HCT116 (cell line): Measurements from ENCODE around the gene GOLGA8B.

Experiments
- CBX3 ChIP-seq: IDR thresholded peaks from 2 replicates; pipeline ENCODE4 v1.6.1; 2012; ENCODE audit warnings: low read depth
- POLR2AphosphoS5 ChIP-seq: IDR thresholded peaks from 2 replicates; pipeline ENCODE4 v1.6.1; 2011; ENCODE audit warnings: mild to moderate bottlenecking, low read depth, low read length, moderate library complexity
- TF ChIP-seq, protein P1 (sequence below), 3 experiments: fragments of 200-600 bp in 1 of 3; sonication (generic) in 1 of 3; IDR thresholded peaks in 2 of 3; conservative IDR thresholded peaks in 1 of 3; 2 replicates each; pipeline ENCODE4 v1.5.1; 2012 to 2017; ENCODE audit warnings: low read depth in 2 of 3, low read length in 2 of 3, antibody characterized with exemption in 1 of 3, borderline replicate concordance in 1 of 3, control low read depth in 1 of 3, mild to moderate bottlenecking in 1 of 3, mixed read lengths in 1 of 3, mixed run types in 1 of 3, moderate library complexity in 1 of 3; ENCODE audit not compliant: insufficient read depth in 1 of 3
- TF ChIP-seq, protein P2 (sequence below): IDR thresholded peaks from 2 replicates; pipeline ENCODE4 v1.6.1; 2012; ENCODE audit warnings: low read depth

DNA sequence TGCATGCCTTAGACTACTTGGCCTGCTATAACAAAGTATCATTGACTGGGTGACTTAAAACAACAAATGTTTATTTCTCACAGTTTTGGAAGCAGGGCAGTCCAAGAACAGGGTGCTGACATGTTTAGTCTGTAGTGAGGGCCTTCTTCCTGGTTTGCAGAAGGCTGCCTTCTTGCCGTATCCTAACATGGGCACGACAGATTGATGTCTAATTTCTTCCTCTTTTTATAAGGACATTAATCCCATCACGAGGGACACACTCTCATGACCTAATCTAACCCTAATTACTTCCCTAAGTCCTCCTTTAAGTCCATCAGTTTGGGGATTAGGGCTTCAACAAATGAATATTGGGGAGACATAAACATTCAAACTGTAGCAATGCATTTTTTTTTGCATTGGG is 10.9 kb upstream of the GOLGA8B start:
- no peak for TF ChIP-seq POLR2AphosphoS5
- TF ChIP-seq, protein P1, sequence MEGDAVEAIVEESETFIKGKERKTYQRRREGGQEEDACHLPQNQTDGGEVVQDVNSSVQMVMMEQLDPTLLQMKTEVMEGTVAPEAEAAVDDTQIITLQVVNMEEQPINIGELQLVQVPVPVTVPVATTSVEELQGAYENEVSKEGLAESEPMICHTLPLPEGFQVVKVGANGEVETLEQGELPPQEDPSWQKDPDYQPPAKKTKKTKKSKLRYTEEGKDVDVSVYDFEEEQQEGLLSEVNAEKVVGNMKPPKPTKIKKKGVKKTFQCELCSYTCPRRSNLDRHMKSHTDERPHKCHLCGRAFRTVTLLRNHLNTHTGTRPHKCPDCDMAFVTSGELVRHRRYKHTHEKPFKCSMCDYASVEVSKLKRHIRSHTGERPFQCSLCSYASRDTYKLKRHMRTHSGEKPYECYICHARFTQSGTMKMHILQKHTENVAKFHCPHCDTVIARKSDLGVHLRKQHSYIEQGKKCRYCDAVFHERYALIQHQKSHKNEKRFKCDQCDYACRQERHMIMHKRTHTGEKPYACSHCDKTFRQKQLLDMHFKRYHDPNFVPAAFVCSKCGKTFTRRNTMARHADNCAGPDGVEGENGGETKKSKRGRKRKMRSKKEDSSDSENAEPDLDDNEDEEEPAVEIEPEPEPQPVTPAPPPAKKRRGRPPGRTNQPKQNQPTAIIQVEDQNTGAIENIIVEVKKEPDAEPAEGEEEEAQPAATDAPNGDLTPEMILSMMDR (IDR thresholded peaks at IDR 0.05 in 2 of 3, conservative IDR thresholded peaks at IDR 0.05 in 1 of 3; ENCODE audit: borderline replicate concordance in 1 of 3, insufficient read depth in 1 of 3, low read depth in 2 of 3, low read length in 2 of 3) = no peak
- no peak for TF ChIP-seq CBX3
- TF ChIP-seq, protein P2, sequence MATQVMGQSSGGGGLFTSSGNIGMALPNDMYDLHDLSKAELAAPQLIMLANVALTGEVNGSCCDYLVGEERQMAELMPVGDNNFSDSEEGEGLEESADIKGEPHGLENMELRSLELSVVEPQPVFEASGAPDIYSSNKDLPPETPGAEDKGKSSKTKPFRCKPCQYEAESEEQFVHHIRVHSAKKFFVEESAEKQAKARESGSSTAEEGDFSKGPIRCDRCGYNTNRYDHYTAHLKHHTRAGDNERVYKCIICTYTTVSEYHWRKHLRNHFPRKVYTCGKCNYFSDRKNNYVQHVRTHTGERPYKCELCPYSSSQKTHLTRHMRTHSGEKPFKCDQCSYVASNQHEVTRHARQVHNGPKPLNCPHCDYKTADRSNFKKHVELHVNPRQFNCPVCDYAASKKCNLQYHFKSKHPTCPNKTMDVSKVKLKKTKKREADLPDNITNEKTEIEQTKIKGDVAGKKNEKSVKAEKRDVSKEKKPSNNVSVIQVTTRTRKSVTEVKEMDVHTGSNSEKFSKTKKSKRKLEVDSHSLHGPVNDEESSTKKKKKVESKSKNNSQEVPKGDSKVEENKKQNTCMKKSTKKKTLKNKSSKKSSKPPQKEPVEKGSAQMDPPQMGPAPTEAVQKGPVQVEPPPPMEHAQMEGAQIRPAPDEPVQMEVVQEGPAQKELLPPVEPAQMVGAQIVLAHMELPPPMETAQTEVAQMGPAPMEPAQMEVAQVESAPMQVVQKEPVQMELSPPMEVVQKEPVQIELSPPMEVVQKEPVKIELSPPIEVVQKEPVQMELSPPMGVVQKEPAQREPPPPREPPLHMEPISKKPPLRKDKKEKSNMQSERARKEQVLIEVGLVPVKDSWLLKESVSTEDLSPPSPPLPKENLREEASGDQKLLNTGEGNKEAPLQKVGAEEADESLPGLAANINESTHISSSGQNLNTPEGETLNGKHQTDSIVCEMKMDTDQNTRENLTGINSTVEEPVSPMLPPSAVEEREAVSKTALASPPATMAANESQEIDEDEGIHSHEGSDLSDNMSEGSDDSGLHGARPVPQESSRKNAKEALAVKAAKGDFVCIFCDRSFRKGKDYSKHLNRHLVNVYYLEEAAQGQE = no peak
